Pulmonary artery endothelial cell (primary cell): ENCODE results near the gene COL18A1. TPM values are rescaled to one million over a fixed set of nuclear protein-coding genes. Genes with fewer than 3 reads are reported as not detected.

ENCODE experiments used
- DNase-seq: peaks from one replicate; pipeline ENCODE4 v3.0.0-alpha.2; 2011; ENCODE audit warnings: low read depth, low spot score
- total RNA-seq: library from RNA; depleted of rRNA; stranded (reverse); fragments of >200 nt; gene quantifications from 2 replicates; pipeline ENCODE4 v1.2.3, GENCODE V29; 2014

Gene COL18A1
- total RNA-seq, 1 donor from 2014 or later: 164 TPM

- DNase-seq: no peak
Measured at GRCh38 chr21:45544449-45545235, 139.7 kb downstream of the COL18A1 start.

DNA sequence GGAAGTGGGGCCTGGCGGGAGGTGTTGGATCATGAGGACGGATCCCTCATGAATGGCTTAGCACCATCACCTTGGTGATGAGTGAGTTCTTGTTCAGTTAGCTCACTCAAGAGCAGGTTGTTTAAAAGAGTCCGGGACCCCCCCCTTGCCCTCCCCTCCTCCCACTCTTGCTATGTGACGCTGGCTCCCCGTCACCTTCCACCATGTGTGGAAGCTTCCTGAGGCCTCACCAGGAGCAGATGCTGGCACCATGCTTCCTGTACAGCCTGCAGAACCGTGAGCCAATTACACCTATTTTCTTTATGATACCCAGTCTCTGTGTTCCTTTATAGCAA is 140.2 kb downstream of the COL18A1 start:
- DNase-seq: no peak

DNA sequence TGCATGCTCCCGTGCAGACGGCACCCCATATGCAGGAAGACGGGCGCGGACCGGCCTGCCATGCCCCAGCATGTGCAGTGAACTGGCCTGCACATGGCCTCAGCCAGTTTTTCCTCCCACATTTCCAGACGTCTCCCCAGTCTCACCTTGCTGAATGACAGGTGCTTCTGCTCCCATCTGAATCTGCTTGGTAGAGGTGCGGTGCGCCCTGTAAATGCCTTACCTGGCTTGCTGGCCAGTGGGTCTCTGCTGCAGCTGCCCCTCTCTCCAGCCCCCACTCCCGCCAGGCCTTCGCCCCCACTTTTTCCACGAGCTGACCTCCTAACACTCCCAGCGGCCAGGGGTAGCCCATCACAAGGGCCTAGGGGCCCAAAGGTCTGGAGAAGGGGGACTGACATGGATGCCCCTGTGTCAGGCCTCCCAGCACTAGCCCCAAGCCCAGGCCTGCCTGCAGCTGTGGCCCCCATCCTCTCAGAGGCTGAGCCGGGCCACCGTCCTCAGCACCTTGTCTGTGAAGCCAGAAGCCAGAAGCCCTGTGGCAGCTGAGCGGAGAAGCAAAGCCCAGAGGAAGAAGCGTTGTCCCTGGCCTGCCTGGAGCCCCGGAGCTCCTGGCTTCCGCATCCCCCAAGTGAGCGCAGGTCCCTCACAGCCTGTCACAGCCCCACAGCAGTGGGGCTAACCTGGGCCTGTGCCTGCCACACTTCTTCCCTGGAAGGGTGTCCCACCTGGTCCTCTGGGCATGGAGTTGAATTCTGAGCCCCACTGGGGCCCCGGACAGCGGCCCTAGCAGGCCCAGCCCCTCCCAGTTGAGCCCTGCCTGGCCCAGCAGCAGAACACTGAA is 140.9 kb downstream of the COL18A1 start:
- no peak for DNase-seq

DNA sequence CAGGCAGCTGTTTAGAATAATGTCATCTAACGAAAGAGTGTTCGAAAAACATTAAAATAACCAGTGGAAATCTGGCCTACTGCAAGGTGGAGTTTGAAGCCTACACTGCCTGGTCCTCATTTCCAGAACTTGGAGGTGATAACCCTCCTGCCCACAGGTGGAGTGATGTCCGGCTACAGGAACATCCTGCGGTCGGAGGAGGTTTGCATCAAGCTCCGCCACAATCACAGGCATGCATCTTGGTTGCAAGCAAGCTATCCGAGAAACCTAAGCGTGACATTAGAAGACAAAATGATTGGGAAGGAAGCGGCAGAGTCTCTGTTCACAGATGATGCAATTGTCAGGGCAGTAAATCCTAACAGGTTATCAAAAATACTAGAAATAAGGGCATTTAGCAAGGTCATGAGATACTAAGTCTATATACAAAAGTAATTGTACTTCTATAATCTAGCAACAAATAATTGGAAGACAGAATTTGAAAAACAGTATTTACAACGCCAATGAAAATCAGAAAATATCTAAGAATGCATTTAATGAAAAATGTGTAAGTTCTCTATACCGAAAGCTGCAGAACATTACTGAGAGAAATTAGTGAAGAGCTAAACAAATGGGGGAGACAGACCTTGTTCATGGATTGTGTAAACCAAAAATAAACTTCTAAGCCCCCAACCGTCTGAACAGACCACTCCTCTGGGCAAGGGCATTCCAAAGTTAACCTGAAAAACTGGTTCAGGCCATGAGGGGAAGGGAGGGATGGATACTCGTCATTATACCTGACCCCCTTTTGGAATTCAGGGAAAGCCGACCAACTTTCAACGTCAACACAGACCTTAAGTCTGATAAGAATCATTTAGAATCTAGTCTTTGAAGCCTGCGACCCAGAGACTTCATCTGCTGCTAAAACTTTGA is 141.9 kb downstream of the COL18A1 start:
- no peak for DNase-seq

DNA sequence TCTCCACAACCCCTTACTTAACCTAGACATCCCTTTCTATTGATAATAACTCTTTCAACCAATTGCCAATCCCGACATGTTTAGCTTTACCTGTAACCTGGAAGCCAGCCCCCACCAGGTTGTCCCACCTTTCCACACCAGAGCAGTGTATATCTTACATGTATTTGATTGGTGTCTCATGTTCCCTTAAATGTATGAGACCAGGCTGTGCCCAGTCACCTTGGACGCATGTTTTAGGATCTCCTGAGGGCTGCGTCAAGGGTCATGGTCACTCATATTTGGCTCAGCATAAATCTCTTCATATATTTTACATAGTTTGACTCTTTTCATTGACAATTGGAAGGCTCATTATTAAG is 142.6 kb downstream of the COL18A1 start:
- no peak for DNase-seq

DNA sequence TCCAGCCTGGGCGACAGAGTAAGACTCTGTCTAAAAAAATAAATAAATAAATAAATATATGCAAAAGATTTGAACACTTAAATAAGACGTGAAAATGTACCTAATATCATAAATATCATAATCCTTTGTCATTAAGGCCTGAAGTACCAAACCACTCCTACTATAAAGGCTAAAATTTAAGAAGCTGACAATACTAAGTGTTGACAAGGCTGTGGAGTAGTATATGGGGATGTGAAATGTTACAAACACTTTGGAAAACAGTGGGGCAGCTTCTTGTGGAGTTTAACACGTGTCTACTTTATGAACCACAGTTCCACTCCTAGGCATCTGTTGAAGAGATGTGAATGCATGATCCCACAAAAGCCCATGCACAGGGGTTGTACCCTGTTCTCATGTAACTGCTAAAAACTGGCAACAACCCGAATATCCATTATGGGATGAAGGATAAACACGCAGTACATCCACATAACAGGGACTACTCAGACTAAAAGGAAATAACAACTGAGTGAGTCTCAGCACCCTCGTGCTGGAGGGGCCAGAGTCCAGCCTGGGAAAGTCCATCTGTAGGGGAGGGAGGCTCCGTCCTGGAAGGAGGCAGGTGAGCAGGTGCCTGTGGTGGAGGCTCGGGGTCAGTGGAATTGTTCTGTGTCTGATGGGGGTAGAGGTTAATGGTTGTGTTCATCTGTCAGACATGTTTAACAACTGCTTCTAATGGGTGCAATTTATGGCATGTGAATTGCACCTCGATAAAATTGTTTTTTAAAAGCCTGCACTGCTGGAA is 143.9 kb downstream of the COL18A1 start:
- DNase-seq: no peak

GRCh38 chr21:45549626-45550463 is 144.9 kb downstream of the COL18A1 start:
- DNase-seq: no peak

DNA sequence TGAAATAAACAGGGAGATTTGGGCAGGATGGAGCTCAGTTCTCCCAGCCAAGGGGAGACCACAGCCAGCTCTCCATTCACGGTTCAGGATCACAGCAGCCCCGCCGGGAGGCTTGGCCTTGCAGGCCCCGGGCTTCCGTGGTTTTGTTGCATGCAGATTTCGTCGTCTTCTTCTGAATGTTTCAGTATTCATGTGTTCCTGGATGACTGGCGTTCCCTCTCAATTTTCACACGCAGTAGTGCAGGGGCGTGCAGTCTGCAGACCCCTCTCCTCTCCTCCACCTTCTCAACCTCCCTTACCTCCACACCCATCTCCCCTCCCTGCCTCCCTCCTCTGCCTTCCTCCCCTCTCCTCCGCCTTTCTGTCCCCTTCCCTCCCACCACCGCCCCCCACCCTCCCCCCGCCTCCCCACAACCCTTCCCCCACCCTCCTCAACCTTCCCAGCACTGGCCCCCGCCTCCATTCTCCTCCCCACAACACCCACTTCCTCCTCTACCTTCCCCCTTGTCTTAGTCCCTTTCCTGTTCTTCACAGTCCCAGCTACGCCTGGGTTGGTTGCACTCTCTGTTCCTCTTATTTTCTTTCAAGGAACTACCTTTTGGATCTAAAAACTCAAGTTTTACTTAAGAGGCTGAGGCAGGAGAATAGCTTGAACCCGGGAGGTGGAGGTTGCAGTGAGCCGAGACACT is 145.7 kb downstream of the COL18A1 start:
- no peak for DNase-seq

- peak; percentile 82 for DNase-seq
Measured at GRCh38 chr21:45551316-45551715, 146.4 kb downstream of the COL18A1 start.

GRCh38 chr21:45551783-45552695 is 147.1 kb downstream of the COL18A1 start:
- no peak for DNase-seq

DNA sequence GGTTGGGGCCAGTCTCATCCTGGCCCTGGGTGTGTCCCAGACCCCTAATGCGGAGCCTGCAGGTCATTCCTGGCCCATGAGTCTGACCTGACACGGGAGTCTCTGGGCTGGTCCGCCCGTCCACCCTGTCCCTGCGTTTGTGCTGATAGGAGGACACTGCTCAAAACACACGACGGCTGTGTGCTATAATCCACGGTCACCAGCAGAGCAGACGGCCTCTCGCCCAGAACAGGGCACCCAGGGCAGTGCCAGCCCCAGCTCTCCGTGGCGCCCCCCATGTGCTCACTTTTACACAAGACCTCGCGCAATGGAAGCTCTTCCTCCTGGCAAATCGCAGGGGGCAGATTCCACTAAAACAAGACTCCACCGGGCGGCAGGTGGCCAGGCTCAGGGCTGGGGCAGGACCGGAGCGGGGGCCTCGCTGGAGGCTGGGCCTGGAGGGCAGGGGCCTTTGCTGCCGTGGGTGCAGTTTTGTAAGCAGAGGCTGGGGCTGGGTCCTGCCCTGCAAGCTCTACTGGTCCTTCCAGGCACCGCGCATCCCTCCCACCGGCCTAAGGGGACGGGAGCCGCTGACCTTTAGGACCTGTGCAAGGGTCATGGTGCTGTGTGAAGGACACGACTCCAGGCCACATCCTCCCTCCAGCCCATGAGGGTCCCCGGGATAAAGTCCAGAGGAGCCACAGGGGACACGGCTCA is 147.9 kb downstream of the COL18A1 start:
- no peak for DNase-seq

GRCh38 chr21:45554477-45555175 is 149.7 kb downstream of the COL18A1 start:
- DNase-seq: no peak

DNA sequence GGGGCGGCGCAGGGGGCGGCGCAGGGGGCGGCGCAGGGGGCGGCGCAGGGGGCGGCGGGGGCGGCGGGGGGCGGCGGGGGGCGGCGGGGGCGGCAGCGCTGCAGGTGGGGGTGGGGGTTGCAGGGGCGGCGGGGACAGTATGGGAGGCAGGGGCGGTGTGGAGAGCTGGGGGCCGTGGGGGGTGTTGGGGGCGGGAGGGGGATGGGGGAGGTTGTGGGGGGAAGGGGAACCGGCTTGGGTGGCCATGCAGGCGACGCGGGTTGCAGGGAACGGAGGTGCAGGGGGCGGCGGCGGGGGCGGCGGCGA is 150.2 kb downstream of the COL18A1 start:
- DNase-seq: no peak

GRCh38 chr21:45555557-45556301 is 150.8 kb downstream of the COL18A1 start:
- no peak for DNase-seq

DNA sequence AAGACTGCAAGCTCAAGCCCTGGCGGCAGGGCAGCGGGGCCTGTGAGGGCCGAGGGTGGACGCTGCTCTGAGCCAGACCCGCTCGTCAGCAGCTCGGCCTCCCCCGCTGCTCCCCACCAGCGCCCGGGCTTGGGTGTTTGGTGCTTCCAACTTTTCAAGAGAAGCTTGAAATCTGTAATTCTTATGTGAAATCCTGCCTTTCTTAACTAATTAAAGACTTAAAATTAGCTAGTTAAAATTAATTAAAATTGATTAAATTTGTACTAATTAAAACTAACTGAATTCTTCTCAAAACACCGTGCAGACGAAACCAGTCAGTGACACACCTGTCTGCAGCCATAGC is 151.3 kb downstream of the COL18A1 start:
- no peak for DNase-seq

GRCh38 chr21:45556645-45557615 is 152.0 kb downstream of the COL18A1 start:
- DNase-seq: no peak
